Measurements from ENCODE around the gene RANGAP1.

DNA sequence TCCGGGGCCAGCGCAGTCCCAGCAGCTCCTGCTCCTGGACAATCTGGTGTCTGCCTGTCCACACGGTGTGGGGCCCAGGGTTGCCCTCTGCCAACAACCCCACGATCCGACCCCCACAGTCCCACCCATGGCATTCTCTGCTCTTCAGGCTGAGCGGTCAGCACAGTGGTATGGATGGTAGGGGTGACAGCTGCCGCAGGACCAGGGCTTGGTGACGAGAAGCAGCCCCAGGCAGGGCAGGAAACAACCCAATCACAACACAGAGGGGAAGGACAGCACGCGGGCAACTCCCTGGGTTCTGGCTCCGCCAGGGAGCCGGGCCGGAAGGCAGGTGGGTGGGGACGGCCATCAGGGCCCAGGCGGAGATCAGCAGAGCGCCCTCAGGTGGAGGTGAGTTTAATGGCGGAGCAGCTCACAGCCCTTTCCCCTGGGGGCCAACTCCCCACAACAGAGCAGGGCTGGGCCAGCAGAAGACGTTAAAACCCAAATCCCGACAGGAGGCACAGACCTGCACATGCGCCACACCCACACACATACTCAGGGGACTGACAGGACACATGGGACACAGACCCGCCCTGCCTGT lies 40.0 kb downstream of the RANGAP1 start:
- TF ChIP-seq, protein P1, sequence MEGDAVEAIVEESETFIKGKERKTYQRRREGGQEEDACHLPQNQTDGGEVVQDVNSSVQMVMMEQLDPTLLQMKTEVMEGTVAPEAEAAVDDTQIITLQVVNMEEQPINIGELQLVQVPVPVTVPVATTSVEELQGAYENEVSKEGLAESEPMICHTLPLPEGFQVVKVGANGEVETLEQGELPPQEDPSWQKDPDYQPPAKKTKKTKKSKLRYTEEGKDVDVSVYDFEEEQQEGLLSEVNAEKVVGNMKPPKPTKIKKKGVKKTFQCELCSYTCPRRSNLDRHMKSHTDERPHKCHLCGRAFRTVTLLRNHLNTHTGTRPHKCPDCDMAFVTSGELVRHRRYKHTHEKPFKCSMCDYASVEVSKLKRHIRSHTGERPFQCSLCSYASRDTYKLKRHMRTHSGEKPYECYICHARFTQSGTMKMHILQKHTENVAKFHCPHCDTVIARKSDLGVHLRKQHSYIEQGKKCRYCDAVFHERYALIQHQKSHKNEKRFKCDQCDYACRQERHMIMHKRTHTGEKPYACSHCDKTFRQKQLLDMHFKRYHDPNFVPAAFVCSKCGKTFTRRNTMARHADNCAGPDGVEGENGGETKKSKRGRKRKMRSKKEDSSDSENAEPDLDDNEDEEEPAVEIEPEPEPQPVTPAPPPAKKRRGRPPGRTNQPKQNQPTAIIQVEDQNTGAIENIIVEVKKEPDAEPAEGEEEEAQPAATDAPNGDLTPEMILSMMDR (conservative IDR thresholded peaks at IDR 0.05; ENCODE audit: low read length), result peak; percentile 40; the same call in 1 of the 2 replicates
- no peak for TF ChIP-seq EZH2phosphoT487 (IDR thresholded peaks at IDR 0.05; ENCODE audit: borderline replicate concordance, low read depth, low read length)

Measured in OCI-LY7 (cell line).